Stimulated activated naive B cell treated with anti-CD40 and anti-IgM and Interleukin-4, amounts not matched to agents 10 μg/mL and 1 μg/mL and 100 μg/mL, for 72 hours (primary cell): ENCODE data around the gene UNC5A.

Experiments used
- ATAC-seq, 2 donors: fragments of 150-1000 bp; cut with Tn5 transposase; replicated peaks; 2 replicates each; pipeline ENCODE4 v1.10.0; 2021; ENCODE audit warnings: moderate library complexity in 1 of 2
- DNase-seq: peaks from one replicate; pipeline ENCODE4 v3.0.0; 2021
- H3K27ac Mint-ChIP-seq: one replicate; pipeline ENCODE4 v1.8.0; 2022; ENCODE audit warnings: mild to moderate bottlenecking, mixed read lengths
- H3K27me3 Mint-ChIP-seq, 2 donors: one replicate each; pipeline ENCODE4 v1.8.0; 2022; ENCODE audit warnings: mixed read lengths in 2 of 2
- H3K36me3 Mint-ChIP-seq, 2 donors: one replicate each; pipeline ENCODE4 v1.8.0; 2022; ENCODE audit warnings: mixed read lengths in 2 of 2, mild to moderate bottlenecking in 1 of 2
- H3K4me1 Mint-ChIP-seq, 2 donors: one replicate each; pipeline ENCODE4 v1.8.0; 2022; ENCODE audit warnings: mixed read lengths in 2 of 2, mild to moderate bottlenecking in 1 of 2
- H3K4me3 Mint-ChIP-seq, 2 donors: one replicate each; pipeline ENCODE4 v1.8.0; 2022; ENCODE audit warnings: mild to moderate bottlenecking in 2 of 2, mixed read lengths in 2 of 2, moderate library complexity in 1 of 2
- H3K9me3 Mint-ChIP-seq, 2 donors: one replicate each; pipeline ENCODE4 v1.8.0; 2022; ENCODE audit warnings: mixed read lengths in 2 of 2, mild to moderate bottlenecking in 1 of 2

UNC5A gene

DNA sequence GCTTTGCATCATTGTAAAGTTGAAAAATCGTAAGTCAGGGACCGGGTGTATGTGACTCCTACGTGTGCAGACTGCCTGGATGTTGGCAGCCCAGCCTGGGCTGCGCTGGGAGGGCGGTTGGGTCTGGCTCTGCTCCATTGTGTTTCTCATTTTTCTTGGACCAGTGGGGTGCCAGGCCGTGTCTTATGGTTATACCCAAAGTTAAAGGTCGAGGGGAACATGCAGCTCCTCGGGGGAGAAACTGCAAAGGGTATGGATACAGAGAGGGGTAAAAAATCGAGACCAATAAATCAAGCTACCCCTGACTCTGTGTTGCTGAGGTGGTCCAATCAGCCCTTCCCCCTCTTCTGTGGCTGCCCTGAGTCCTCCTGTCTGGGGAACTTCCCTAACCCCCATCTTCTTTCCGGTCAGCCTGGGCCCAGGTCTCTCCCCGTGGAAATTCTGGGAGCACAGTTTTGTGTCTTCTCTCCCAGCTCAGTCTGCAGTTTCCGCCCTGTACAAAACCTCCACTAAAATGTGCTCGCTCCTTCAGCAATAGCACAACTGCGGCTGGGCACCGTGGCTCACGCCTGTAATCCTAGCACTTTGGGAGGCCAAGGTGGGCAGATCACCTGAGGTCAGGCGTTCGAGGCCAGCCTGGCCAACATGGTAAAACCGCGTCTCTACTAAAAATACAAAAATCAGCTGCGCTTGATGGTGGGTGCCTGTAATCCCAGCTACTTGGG lies 34.1 kb upstream of the UNC5A start:
- ATAC-seq (no peak), DNase-seq (no peak)
- no peak overlapping the region for H3K27ac Mint-ChIP-seq
- peaks cover 0 to 4% of the 10 kb centered on the region in 2 donors for H3K36me3 Mint-ChIP-seq
- no peaks in the 10 kb centered on the region for H3K4me1 Mint-ChIP-seq
- H3K4me3 Mint-ChIP-seq: no peak overlapping the region
- H3K9me3 Mint-ChIP-seq: no peaks in the 10 kb centered on the region
- peaks cover 33 to 50% of the 10 kb centered on the region in 2 donors for H3K27me3 Mint-ChIP-seq

DNA sequence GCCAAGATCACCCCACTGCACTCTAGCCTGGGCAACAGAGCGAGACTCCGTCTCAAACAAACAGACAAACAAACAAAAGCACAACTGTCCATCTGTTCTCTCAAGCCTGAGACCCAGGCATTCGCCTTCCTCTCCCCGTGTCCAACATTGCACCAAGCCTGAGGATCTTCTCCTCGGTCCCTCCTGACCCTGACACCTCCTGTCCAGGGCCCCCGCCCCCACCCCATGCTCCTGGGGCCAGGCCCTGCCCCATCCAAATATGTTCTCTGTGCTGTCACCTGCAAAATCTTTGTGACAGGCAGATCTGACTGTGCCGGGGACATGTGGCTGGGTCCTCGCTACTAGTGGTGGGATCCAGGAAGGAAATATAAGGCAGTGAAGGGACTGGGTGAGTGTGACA lies 33.4 kb upstream of the UNC5A start:
- peaks cover 35 to 56% of the 10 kb centered on the region in 2 donors for H3K27me3 Mint-ChIP-seq
- H3K4me1 Mint-ChIP-seq: no peaks in the 10 kb centered on the region
- H3K36me3 Mint-ChIP-seq: peaks cover 0 to 3% of the 10 kb centered on the region in 2 donors

DNA sequence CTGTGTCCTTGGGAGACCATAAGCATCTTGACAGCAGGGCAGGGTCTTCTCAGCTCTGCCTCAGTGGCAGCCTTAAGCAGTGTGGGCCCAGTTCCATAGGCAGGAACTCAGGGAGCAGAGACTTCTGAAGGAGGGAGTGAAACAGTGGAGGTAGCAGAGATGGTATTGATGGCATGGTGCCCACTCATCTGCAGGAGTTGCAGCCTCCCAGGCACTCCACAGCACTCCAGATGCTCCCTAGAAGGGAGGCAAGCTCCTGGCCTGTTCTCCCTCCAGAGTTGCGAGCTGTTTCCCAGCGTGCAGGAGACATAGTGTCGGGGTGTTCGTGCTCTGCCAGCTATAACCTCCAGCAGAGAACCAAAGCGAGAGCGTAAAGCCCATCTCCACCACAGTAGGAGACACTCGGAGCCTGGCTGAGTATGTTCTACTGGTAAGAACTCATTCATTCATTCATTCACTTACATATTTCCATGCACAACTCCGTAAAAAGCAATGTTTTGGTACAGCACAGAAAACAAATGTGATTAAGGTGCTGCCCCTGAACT lies 31.4 kb upstream of the UNC5A start:
- no peak overlapping the region for H3K27ac Mint-ChIP-seq
- H3K36me3 Mint-ChIP-seq: no peaks in the 10 kb centered on the region
- H3K4me1 Mint-ChIP-seq: no peaks in the 10 kb centered on the region
- no peak overlapping the region for H3K4me3 Mint-ChIP-seq
- DNase-seq (no peak), ATAC-seq (no peak)
- peaks cover 35 to 54% of the 10 kb centered on the region in 2 donors for H3K27me3 Mint-ChIP-seq
- no peaks in the 10 kb centered on the region for H3K9me3 Mint-ChIP-seq

More for the DNA sequence above, 33.4 kb upstream of the UNC5A start:
- Mint-ChIP-seq H3K27ac (no peak overlapping the region), H3K4me3 (no peak overlapping the region), H3K9me3 (no peaks in the 10 kb centered on the region)
- DNase-seq: no peak
- ATAC-seq: no peak

DNA sequence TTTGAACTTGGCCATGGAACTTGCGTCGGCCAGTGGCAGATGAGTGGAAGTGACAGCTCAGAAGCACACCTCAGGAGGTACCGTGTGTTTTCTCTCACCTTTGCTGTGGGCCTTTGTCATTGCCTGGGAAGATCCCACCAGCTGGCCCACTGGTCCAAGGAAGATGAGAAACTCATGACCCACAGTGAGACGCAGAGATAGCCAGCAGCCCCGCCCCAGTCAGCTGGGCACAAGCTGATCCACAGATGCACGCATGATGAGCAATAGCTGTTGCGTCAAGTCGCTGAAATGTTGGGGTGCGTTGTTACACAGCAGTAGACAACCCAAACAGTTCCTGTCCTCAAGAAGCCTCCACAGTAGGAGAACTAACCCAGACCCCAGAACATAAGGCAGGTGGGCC lies 30.8 kb upstream of the UNC5A start:
- Mint-ChIP-seq H3K4me3 (no peak overlapping the region), H3K27ac (no peak overlapping the region), H3K4me1 (no peaks in the 10 kb centered on the region), H3K36me3 (no peaks in the 10 kb centered on the region), H3K27me3 (peaks cover 38 to 53% of the 10 kb centered on the region in 2 donors), H3K9me3 (no peaks in the 10 kb centered on the region)
- DNase-seq (no peak), ATAC-seq (no peak)

DNA sequence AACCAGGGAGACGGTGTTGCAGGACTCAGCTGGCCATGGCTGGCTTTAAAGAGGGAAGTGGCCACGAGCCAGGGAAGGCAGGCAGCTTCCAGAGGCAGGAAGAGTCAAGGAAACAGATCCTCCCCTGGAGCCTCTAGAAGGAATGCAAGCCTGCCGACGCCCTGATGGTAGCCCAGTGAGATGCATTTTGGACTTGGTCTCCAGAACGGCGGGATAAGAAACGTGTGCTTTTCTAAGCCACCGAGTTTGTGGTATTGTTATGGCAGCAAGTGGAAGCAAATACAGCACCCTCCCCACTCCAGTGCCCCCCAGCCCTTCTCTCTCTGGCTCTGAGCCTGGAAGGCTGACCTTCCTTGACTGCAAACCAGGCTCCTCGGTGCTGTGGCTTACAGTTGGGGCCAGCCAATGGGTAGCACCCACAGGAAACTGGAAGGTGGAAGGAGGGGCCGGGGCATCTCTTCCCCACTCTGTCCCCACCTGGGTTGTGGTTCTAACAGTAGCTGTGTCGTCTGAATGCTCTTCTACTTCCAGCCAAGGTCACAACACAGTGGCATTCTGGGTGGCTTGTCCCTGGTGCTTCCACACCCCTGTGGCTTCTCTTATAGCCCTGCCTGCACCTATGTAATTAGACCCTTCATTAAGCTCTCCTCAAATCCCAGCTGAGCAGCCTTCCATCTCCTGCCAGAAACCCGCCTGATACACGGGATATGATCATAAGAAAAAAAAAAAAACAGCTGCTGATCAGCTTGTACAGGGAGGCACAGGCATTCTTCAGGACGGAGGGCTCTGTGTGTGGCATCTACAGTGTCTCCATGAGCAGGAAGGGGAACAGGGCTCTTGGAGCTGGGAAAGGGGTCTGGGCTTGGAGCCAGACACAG lies 29.9 kb upstream of the UNC5A start:
- DNase-seq: no peak
- Mint-ChIP-seq H3K4me3 (no peak overlapping the region), H3K27ac (no peak overlapping the region), H3K27me3 (peaks cover 32 to 49% of the 10 kb centered on the region in 2 donors), H3K9me3 (no peaks in the 10 kb centered on the region), H3K36me3 (no peaks in the 10 kb centered on the region), H3K4me1 (no peaks in the 10 kb centered on the region)
- ATAC-seq: no peak

DNA sequence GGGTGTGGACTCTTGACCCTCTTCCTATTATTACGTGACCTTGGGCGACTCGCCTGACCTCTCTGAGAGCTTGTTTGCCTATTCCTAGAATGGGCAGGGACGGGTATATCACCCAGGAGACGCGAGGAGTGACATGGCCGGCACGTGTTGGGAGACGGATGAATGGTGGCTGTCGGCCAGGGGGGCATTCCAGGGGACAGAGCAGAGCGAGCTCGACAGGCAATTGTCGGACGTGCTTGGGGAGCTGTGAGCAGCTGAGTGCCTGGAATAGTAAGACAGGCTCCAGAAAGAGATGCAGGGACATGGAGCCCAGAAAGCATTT lies 29.3 kb upstream of the UNC5A start:
- ATAC-seq: no peak
- H3K27ac Mint-ChIP-seq: no peak overlapping the region
- DNase-seq: no peak
- H3K4me1 Mint-ChIP-seq: no peaks in the 10 kb centered on the region
- no peaks in the 10 kb centered on the region for H3K9me3 Mint-ChIP-seq
- H3K36me3 Mint-ChIP-seq: no peaks in the 10 kb centered on the region
- no peak overlapping the region for H3K4me3 Mint-ChIP-seq
- H3K27me3 Mint-ChIP-seq: peaks cover 32 to 54% of the 10 kb centered on the region in 2 donors

DNA sequence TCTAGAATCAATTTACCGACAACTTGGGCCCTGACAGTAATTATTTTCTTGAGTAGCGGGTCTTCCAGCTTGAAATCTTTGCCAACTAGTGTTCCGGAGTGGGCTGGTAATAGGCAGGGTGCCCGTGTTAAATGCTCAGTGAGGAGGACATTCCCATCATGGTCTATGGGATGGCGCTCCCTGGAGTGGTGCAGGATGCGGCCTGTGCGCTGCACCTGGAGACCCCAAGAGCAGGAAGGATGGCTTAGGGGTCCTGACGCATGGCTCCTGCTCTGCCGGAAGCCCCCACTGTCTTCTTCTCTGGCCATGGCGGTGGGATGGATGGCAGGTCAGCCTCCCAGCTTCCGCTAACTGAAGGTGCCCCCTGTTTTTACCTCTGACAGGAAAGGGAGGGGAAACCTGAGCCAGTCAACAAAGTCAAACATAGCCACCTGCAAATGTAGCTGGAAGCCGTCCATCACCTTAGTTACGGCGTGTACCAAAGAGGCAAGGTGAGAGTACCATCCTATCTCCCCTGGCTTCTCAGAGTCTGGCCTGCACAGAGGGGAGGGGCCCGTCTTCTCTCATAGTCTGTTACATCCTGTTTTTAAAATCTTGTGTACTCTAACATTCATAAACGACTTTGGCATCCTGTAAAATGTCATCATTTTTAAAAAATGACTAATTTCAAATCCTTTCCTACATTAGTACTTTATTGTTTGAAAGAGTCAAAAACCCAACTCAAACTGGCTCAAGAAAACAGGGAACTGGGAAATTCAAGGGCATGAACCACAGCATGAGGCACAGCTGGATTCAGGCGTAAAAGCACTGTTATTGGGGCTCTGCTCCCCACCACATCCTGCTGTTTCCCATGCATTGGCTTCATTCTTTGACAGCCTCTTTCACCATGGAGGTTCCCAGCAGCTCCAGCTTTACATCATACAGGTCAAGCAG lies 28.5 kb upstream of the UNC5A start:
- DNase-seq (no peak), ATAC-seq (no peak)
- no peak overlapping the region for H3K4me3 Mint-ChIP-seq
- no peak overlapping the region for H3K27ac Mint-ChIP-seq
- H3K9me3 Mint-ChIP-seq: no peaks in the 10 kb centered on the region
- no peaks in the 10 kb centered on the region for H3K36me3 Mint-ChIP-seq
- H3K27me3 Mint-ChIP-seq: peaks cover 38 to 53% of the 10 kb centered on the region in 2 donors
- H3K4me1 Mint-ChIP-seq: no peaks in the 10 kb centered on the region

DNA sequence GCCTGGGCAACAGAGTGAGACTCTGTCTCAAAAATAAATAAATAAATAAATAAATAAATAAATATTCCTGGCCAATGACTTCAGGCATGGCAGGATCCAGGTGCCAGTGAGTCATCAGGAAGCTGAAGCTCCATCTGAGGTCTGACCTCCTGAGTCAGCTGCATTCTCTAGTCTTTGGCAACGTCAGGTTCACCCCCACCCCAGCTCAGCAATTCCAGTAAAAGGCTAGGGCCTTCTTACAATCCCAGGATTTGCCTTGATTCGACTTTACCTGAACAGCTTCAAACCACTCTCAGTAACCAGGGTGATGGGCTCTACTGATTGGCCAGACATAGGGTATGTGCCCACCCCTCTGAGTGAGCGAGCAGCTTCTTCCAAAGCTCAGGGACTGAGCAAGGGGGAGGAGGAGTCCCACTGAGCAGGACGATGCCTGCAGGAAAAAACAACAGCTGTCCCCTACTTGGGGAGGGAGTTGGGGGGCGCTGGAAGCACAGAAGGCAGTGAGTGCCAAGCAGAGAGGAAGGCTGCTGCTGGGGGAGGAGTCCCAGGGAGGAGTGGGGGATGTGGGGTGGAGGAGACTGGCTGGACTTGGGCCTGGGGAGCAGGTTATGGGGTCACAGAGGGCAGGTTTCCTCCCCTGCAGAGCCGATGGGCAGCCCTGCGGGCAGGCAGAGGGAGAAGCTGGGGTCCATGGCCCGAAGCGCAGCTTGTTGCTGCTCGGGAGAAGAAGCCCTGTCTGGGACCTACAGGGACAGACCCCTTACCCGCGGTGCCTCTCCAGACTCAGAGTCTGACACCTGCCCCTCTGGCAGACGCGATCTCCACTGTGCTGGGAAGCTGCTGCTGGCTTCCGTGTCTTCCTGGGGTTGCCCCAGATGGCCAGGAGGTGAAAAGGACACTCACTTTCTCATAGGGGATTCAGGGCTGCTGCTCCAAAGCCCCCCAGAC lies 25.9 kb upstream of the UNC5A start:
- Mint-ChIP-seq H3K27ac (no peak overlapping the region), H3K9me3 (no peaks in the 10 kb centered on the region), H3K4me1 (no peaks in the 10 kb centered on the region), H3K27me3 (peaks cover 44 to 69% of the 10 kb centered on the region in 2 donors), H3K4me3 (no peak overlapping the region), H3K36me3 (no peaks in the 10 kb centered on the region)
- ATAC-seq (no peak), DNase-seq (no peak)

DNA sequence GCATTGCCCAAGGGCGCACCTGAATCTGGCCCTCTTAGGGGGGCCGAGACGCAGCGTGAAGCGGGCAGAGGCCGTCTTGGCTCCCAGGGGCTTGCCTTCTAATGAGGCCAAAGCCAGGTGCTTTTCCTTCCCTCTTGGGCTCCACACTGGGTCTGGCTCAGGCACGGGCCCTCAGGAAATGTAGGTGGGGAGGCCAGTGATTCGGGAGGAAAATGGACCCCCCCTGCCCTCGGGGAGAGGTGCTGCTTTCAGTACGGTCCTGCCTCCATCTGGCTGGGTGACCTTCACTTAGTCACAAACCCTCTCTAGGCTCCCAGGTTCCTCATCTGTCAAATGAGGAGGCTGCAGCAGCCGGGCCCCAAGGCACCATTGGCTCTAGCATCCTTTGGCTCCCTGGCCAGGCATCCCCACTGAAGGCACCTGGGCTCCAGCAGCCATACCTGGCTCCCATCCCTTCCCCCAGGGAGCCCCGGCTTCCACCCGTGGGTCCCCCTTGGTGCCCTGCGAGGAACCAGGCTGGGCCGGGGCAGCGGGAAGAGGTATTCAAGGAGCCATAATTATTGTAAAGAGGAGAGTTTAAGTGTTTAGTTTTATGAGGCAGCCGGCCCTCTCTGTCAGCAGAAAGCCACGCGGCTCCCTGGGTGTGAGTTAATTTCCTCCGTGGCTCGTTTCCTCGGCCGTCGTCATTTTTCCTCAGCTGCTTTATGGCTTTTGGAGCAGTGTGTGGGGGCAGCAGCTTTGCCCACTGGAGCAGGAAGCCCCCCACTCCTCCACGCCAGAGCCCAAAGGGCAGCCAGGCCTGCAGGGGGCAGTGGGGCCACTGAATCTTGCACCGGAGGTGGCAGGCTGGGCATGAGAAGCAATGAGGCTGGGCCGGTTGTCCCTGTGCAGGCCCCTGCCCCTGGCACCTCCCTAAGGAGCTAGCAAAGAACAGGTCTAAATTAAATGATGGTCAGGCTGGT lies 24.9 kb upstream of the UNC5A start:
- H3K27me3 Mint-ChIP-seq: peaks cover 40 to 67% of the 10 kb centered on the region in 2 donors

DNA sequence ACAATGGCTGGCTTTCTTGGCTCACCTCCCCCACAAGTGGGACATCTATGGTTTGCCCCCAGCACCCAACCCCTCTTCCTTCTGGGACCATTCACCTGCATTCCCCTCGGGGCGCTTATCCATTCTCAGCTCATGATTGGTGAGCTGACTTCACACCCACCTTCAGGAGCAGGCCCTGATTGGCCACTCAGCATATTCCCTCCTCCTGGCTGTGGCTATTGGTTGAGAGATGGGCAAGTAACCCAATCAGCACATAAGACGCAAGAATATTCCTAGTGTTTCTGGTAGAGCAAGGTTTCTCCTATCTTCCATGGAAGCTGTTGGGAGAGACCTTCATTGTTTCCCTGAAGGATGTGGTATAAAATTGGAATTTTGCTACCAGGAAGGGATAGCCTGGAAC lies 22.7 kb upstream of the UNC5A start:
- DNase-seq (no peak), ATAC-seq (no peak)
- Mint-ChIP-seq H3K4me1 (no peaks in the 10 kb centered on the region), H3K9me3 (no peaks in the 10 kb centered on the region), H3K27me3 (peaks cover 36 to 65% of the 10 kb centered on the region in 2 donors), H3K4me3 (no peak overlapping the region), H3K27ac (no peak overlapping the region), H3K36me3 (no peaks in the 10 kb centered on the region)

More for the DNA sequence above, 24.9 kb upstream of the UNC5A start:
- DNase-seq: no peak
- Mint-ChIP-seq H3K27ac (no peak overlapping the region), H3K9me3 (no peaks in the 10 kb centered on the region), H3K4me1 (no peaks in the 10 kb centered on the region), H3K36me3 (no peaks in the 10 kb centered on the region), H3K4me3 (no peak overlapping the region)
- ATAC-seq: no peak

DNA sequence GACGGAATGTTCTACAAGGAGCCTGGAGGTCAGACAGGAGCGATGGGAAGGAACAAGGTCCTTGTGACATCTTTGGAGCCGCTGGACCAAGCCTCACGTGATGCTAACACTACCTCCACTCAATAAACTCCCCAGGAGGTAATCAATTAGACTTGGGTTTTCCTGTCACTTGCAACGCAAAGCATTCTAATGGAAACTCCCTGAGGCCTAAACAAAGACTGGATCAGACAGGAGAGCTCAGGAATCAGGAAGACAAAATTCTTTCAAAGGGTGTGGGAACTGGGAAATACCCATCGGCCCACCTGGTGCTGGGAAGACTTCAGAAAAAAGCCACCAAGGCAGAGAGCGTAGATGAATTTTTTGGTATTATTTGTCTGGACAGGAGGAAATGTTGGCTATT lies 22.3 kb upstream of the UNC5A start:
- H3K27me3 Mint-ChIP-seq: peaks cover 39 to 70% of the 10 kb centered on the region in 2 donors
- no peak for ATAC-seq
- no peak overlapping the region for H3K27ac Mint-ChIP-seq
- no peak overlapping the region for H3K4me3 Mint-ChIP-seq
- no peaks in the 10 kb centered on the region for H3K36me3 Mint-ChIP-seq
- no peaks in the 10 kb centered on the region for H3K4me1 Mint-ChIP-seq
- H3K9me3 Mint-ChIP-seq: no peaks in the 10 kb centered on the region
- DNase-seq: no peak
